ENCODE data around the gene ELF5.

The ELF5 gene

GRCh38 chr11:34492806-34493414 lies 20.7 kb downstream of the ELF5 start:
- DNase-seq (ENCODE audit: low read depth), result no peak

GRCh38 chr11:34490304-34490703 lies 23.3 kb downstream of the ELF5 start:
- DNase-seq (ENCODE audit: low read depth), result no peak

- DNase-seq (ENCODE audit: low read depth), result no peak
Measured at GRCh38 chr11:34488855-34489557, 24.6 kb downstream of the ELF5 start.

GRCh38 chr11:34487430-34487829 lies 26.2 kb downstream of the ELF5 start:
- DNase-seq (ENCODE audit: low read depth), result no peak

- DNase-seq (ENCODE audit: low read depth), result no peak
Measured at GRCh38 chr11:34483106-34483874, 30.3 kb downstream of the ELF5 start.

- DNase-seq (ENCODE audit: low read depth), result no peak
Measured at GRCh38 chr11:34481307-34481706, 32.3 kb downstream of the ELF5 start.

- DNase-seq (ENCODE audit: low read depth), result no peak
Measured at GRCh38 chr11:34480314-34480713, 33.3 kb downstream of the ELF5 start.

GRCh38 chr11:34478845-34479663 lies 34.5 kb downstream of the ELF5 start:
- DNase-seq (ENCODE audit: low read depth), result no peak

GRCh38 chr11:34476849-34477248 lies 36.7 kb downstream of the ELF5 start:
- no peak for DNase-seq (ENCODE audit: low read depth)

- DNase-seq (ENCODE audit: low read depth), result no peak
Measured at GRCh38 chr11:34475656-34476055, 37.9 kb downstream of the ELF5 start.

- DNase-seq (ENCODE audit: low read depth), result no peak
Measured at GRCh38 chr11:34473603-34474169, 39.9 kb downstream of the ELF5 start.

- DNase-seq (ENCODE audit: low read depth), result no peak
Measured at GRCh38 chr11:34468209-34468841, 45.3 kb downstream of the ELF5 start.

GRCh38 chr11:34466802-34467488 lies 46.6 kb downstream of the ELF5 start:
- no peak for DNase-seq (ENCODE audit: low read depth)

GRCh38 chr11:34464591-34465051 lies 49.0 kb downstream of the ELF5 start:
- DNase-seq (ENCODE audit: low read depth), result no peak

- no peak for DNase-seq (ENCODE audit: low read depth)
Measured at GRCh38 chr11:34461215-34461614, 52.4 kb downstream of the ELF5 start.

GRCh38 chr11:34460278-34460677 lies 53.3 kb downstream of the ELF5 start:
- DNase-seq (ENCODE audit: low read depth), result no peak

- no peak for DNase-seq (ENCODE audit: low read depth)
Measured at GRCh38 chr11:34459507-34460162, 54.0 kb downstream of the ELF5 start.

- DNase-seq (ENCODE audit: low read depth), result no peak
Measured at GRCh38 chr11:34458525-34458924, 55.1 kb downstream of the ELF5 start.

- DNase-seq (ENCODE audit: low read depth), result no peak
Measured at GRCh38 chr11:34457607-34458006, 56.0 kb downstream of the ELF5 start.
